ENCODE data around the gene ABCC4.

Gene ABCC4

DNA sequence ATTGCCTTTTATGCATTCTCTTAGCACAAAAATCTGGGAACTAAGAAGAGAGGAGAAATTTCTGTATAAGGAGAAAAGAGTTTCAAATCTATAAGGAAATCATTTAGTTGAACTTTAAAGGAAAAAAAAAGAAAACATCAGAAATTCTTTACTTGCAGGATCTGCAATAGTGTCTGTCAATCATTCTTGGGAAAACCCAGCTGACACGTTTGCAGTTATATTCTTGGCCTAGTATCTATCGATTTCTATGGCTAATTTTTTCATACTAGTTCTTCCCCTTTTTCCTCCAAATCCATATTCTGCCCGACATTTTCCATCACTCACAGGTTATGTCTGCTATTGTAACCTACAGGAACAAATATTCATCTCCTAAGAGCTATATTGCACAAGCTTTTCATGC, 160.7 kb downstream of the ABCC4 start:
- H3K4me3 ChIP-seq (ENCODE audit: low read depth, low read length), result no peak overlapping the region
- no peak for DNase-seq (ENCODE audit: low read depth)
- TF ChIP-seq, protein P1, sequence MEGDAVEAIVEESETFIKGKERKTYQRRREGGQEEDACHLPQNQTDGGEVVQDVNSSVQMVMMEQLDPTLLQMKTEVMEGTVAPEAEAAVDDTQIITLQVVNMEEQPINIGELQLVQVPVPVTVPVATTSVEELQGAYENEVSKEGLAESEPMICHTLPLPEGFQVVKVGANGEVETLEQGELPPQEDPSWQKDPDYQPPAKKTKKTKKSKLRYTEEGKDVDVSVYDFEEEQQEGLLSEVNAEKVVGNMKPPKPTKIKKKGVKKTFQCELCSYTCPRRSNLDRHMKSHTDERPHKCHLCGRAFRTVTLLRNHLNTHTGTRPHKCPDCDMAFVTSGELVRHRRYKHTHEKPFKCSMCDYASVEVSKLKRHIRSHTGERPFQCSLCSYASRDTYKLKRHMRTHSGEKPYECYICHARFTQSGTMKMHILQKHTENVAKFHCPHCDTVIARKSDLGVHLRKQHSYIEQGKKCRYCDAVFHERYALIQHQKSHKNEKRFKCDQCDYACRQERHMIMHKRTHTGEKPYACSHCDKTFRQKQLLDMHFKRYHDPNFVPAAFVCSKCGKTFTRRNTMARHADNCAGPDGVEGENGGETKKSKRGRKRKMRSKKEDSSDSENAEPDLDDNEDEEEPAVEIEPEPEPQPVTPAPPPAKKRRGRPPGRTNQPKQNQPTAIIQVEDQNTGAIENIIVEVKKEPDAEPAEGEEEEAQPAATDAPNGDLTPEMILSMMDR (IDR thresholded peaks at IDR 0.05; ENCODE audit: control insufficient read depth, extremely low read depth, insufficient read depth), result no peak

DNA sequence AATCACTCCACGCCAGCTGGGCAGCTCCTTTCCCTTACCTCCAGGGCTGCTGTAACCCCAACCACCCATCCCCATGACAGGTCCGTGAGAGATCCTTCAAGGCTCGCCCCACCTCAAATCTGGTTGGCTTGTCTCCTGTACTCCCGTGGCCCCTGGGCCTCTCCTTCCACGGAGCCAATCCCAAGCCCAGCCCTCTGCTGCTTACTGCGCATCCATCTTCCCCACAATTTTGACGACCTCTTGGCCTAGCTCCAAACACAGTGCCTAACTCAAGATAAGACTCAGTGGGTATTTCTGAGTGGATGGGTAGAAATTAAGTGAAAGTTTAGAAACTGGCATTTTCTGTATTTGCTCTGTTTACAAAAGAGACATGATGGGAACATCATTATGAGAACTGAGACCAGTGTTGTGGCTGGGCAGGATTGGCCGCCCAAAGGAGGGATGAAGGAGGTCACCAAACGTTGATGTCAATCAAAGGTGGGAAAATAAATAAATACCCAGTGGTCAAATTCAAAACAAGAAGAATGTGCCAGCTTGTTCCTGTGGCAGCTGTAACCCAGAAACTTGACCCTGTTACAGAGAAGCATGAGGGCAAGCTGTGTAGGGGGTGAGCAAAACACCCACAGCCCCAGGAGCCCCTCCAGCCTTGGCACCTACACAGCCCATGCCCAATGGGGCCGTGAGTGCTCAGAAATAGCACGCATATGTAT, 162.2 kb downstream of the ABCC4 start:
- TF ChIP-seq, protein P1 (IDR thresholded peaks at IDR 0.05; ENCODE audit: control insufficient read depth, extremely low read depth, insufficient read depth), result no peak
- no peak overlapping the region for H3K4me3 ChIP-seq (ENCODE audit: low read depth, low read length)
- DNase-seq (ENCODE audit: low read depth), result no peak

DNA sequence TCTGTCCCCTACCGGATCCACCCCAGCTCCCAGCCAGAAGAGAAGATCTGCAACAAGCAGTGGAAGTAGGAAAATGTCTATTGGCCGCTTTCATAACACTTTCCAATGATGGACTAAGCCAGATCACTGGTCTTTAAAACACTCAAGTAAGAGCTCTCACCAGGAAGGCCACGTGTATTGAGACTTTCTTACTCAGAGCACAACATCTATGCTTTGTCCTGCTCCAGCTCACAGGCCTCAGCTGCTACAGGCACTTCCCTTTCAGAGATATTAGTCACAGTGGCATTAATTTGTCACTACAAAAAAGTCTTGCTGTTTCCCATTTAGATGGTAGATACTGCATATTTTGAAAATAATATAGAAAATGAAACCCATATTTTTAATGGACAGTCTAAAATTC, 164.2 kb downstream of the ABCC4 start:
- DNase-seq (ENCODE audit: low read depth), result no peak
- TF ChIP-seq, protein P1 (IDR thresholded peaks at IDR 0.05; ENCODE audit: control insufficient read depth, extremely low read depth, insufficient read depth), result no peak
- H3K4me3 ChIP-seq (ENCODE audit: low read depth, low read length), result no peak overlapping the region

DNA sequence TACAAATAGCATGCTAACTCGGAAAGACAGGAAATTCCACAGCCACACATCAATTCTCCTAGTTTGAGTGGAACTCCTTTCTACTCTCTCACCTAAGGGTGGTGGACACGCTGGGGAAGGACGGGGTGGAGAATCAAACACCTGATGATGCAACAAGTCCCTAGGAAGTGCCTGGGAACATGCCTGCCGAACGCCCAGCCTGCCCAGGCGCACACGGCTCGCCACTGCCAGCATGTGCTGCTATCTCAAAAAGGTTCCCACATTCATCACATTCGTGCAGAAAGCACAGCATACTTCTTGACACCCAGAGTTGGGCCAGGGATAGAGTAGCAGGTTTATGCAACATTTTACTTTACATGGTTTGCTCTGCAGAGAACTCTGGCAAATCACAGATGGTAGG, 164.6 kb downstream of the ABCC4 start:
- DNase-seq (ENCODE audit: low read depth), result no peak
- no peak overlapping the region for H3K4me3 ChIP-seq (ENCODE audit: low read depth, low read length)
- TF ChIP-seq, protein P1 (IDR thresholded peaks at IDR 0.05; ENCODE audit: control insufficient read depth, extremely low read depth, insufficient read depth), result no peak

- DNase-seq (ENCODE audit: low read depth), result no peak
- TF ChIP-seq, protein P1 (IDR thresholded peaks at IDR 0.05; ENCODE audit: control insufficient read depth, extremely low read depth, insufficient read depth), result no peak
- H3K4me3 ChIP-seq (ENCODE audit: low read depth, low read length), result no peak overlapping the region
Observed at GRCh38 chr13:95133498-95133897, 167.8 kb downstream of the ABCC4 start.

DNA sequence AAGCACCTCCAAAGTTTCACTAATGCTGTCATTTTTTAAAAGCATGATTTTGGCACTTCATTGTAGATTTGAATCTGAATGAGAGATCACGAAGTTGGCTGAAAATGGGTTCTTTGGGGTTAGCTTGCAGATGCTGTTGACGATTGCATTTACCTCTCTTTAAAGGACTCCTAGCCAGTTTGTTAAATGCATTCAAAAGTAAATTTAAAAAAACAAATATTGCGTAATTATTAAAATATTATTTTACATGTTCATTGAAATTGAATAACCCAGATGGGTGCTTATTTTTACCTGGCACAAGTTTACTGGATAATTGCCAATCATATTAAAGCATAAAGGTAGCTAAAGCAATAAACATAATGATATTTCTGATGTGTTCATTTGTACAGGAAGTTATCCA, 172.2 kb downstream of the ABCC4 start:
- peak overlapping the region; percentile 14 for H3K4me3 ChIP-seq (ENCODE audit: low read depth, low read length)
- DNase-seq (ENCODE audit: low read depth), result no peak
- TF ChIP-seq, protein P1 (IDR thresholded peaks at IDR 0.05; ENCODE audit: control insufficient read depth, extremely low read depth, insufficient read depth), result no peak
